HCT116 (cell line): ENCODE results near the gene SWAP70. TPM values are rescaled to one million over a fixed set of nuclear protein-coding genes. Genes with fewer than 3 reads are reported as not detected.

Experiments
- ATAC-seq: fragments of 200-7000 bp; cut with Tn5 transposase; 2 replicates; pipeline ENCODE4 v1.9.1; 2020; ENCODE audit warnings: mild to moderate bottlenecking, moderate library complexity
- BruUV-seq: library from RNA; stranded (reverse); fragments of 400-500 nt; replicated peaks from 2 replicates; lab custom pipeline; 2021; lab: Mats Ljungman, UMichigan
- CTCF ChIA-PET: fragments of 300-600 bp; sonication (Branson Sonifier 250); formaldehyde crosslinking; loops from one replicate; lab custom pipeline; 2021; ENCODE audit warnings: antibody characterized with exemption; lab: Charles Lee
- POLR2A ChIA-PET: fragments of 300-600, 350-600 bp; sonication (Branson Sonifier 250); formaldehyde crosslinking; loops from one replicate; lab custom pipeline; 2021; ENCODE audit warnings: antibody characterized with exemption; lab: Charles Lee
- RAD21 ChIA-PET, 2 experiments: fragments of 300-600 bp; sonication (Branson Sonifier 250); formaldehyde crosslinking; loops; one replicate each; lab custom pipeline; 2023; ENCODE audit warnings: low total read pairs in 2 of 2; ENCODE audit not compliant: uncharacterized antibody in 2 of 2, unreplicated experiment in 2 of 2, low non-redundant PET in 1 of 2; lab: Charles Lee
- DNase-seq: peaks from one replicate; pipeline ENCODE4 v3.0.0-alpha.2; 2010; ENCODE audit warnings: low read depth, low spot score
- H2AFZ ChIP-seq: fragments of 200-600 bp; shearing (Covaris generic), sonication (generic); 2 replicates; pipeline ENCODE4 v1.6.1; 2017; ENCODE audit warnings: low read depth, mixed run types, mixed read lengths, antibody characterized with exemption, low read length; ENCODE audit not compliant: poor library complexity, severe bottlenecking
- H3K27ac ChIP-seq: 2 replicates; pipeline ENCODE4 v1.5.1; 2012; ENCODE audit warnings: low read depth, low read length
- H3K27me3 ChIP-seq: fragments of 200-600 bp; sonication (generic); 2 replicates; pipeline ENCODE4 v1.6.1; 2016; ENCODE audit warnings: mixed run types, low read length, mixed read lengths; ENCODE audit not compliant: insufficient read depth
- H3K36me3 ChIP-seq, 2 experiments: fragments of 200-500 bp in 1 of 2; fragments of 200-600 bp in 1 of 2; sonication (Bioruptor generic) in 1 of 2; sonication (generic) in 1 of 2; 2 replicates each; pipeline versions ENCODE4 v1.5.1 to v1.6.1; 2014 to 2016; ENCODE audit warnings: low read length in 2 of 2, inconsistent platforms in 1 of 2, mixed read lengths in 1 of 2, mixed run types in 1 of 2; ENCODE audit not compliant: insufficient read depth in 2 of 2, control insufficient read depth in 1 of 2
- H3K4me1 ChIP-seq, 2 experiments: fragments of 200-600 bp in 1 of 2; sonication (generic) in 1 of 2; 2 replicates each; pipeline versions ENCODE4 v1.5.1 to v1.6.1; 2012 to 2017; ENCODE audit warnings: low read length in 2 of 2, inconsistent platforms in 1 of 2, mild to moderate bottlenecking in 1 of 2, mixed read lengths in 1 of 2, mixed run types in 1 of 2, moderate library complexity in 1 of 2; ENCODE audit not compliant: insufficient read depth in 2 of 2, control insufficient read depth in 1 of 2
- H3K4me2 ChIP-seq: fragments of 200-600 bp; sonication (generic); 2 replicates; pipeline ENCODE4 v1.6.1; 2017; ENCODE audit warnings: mixed run types, low read length, mixed read lengths
- H3K4me3 ChIP-seq, 2 experiments: fragments of 200-600 bp in 1 of 2; sonication (generic) in 1 of 2; replicated peaks in 1 of 2; 2 replicates each; pipeline ENCODE4 v1.5.1; 2011 to 2016; ENCODE audit warnings: low read length in 2 of 2, control low read depth in 1 of 2, low read depth in 1 of 2, mild to moderate bottlenecking in 1 of 2, mixed read lengths in 1 of 2, mixed run types in 1 of 2
- H3K79me2 ChIP-seq: fragments of 200-600 bp; sonication (generic); 2 replicates; pipeline ENCODE4 v1.6.1; 2017; ENCODE audit warnings: mild to moderate bottlenecking, mixed run types, low read length, moderate library complexity, mixed read lengths; ENCODE audit not compliant: insufficient read depth
- H3K9ac ChIP-seq: fragments of 200-600 bp; sonication (generic); 2 replicates; pipeline ENCODE4 v1.6.1; 2016; ENCODE audit warnings: low read length, mixed read lengths
- H3K9me2 ChIP-seq: fragments of 200-600 bp; sonication (generic), shearing (Covaris generic); 2 replicates; pipeline ENCODE4 v1.6.1; 2017; ENCODE audit warnings: mixed run types, mild to moderate bottlenecking, moderate library complexity; ENCODE audit not compliant: insufficient read depth
- H3K9me3 ChIP-seq, 2 experiments: fragments of 200-500 bp in 1 of 2; fragments of 200-600 bp in 1 of 2; sonication (Bioruptor generic) in 1 of 2; sonication (generic) in 1 of 2; 2 replicates each; pipeline ENCODE4 v1.6.1; 2014 to 2017; ENCODE audit warnings: low read length in 2 of 2, mixed read lengths in 2 of 2, inconsistent platforms in 1 of 2, low read depth in 1 of 2, mild to moderate bottlenecking in 1 of 2, mixed run types in 1 of 2, moderate library complexity in 1 of 2; ENCODE audit not compliant: control insufficient read depth in 1 of 2, insufficient read depth in 1 of 2
- H4K20me1 ChIP-seq: fragments of 200-600 bp; sonication (generic), shearing (Covaris generic); 2 replicates; pipeline ENCODE4 v1.6.1; 2017; ENCODE audit warnings: mixed run types, mild to moderate bottlenecking, moderate library complexity; ENCODE audit not compliant: insufficient read depth
- CBX3 ChIP-seq: IDR thresholded peaks from 2 replicates; pipeline ENCODE4 v1.6.1; 2012; ENCODE audit warnings: low read depth
- CEBPB ChIP-seq: IDR thresholded peaks from 2 replicates; pipeline ENCODE4 v1.6.1; 2012; ENCODE audit warnings: low read depth
- EGR1 ChIP-seq: IDR thresholded peaks from 2 replicates; pipeline ENCODE4 v1.6.1; 2012; ENCODE audit warnings: low read depth
- EZH2 ChIP-seq: fragments of 200-600 bp; sonication (generic); IDR thresholded peaks from 2 replicates; pipeline ENCODE4 v1.6.1; 2017; ENCODE audit warnings: antibody characterized with exemption, mixed run types
- EZH2phosphoT487 ChIP-seq: fragments of 200-600 bp; IDR thresholded peaks from 2 replicates; pipeline ENCODE4 v1.6.1; 2018; ENCODE audit warnings: antibody characterized with exemption, borderline replicate concordance
- FOSL1 ChIP-seq: IDR thresholded peaks from 2 replicates; pipeline ENCODE4 v1.6.1; 2012; ENCODE audit warnings: low read depth
- POLR2A ChIP-seq: IDR thresholded peaks from 2 replicates; pipeline ENCODE4 v1.7.0; 2011; ENCODE audit warnings: borderline replicate concordance; ENCODE audit not compliant: insufficient read depth, insufficient read length; ENCODE audit errors: extremely low read depth
- POLR2AphosphoS5 ChIP-seq: IDR thresholded peaks from 2 replicates; pipeline ENCODE4 v1.6.1; 2011; ENCODE audit warnings: mild to moderate bottlenecking, low read depth, low read length, moderate library complexity
- RAD21 ChIP-seq: IDR thresholded peaks from 2 replicates; pipeline ENCODE4 v1.6.1; 2012; ENCODE audit warnings: low read depth, mild to moderate bottlenecking
- SIN3A ChIP-seq: IDR thresholded peaks from 2 replicates; pipeline ENCODE4 v1.6.1; 2012; ENCODE audit warnings: low read depth
- SP1 ChIP-seq: IDR thresholded peaks from 2 replicates; pipeline ENCODE4 v1.6.1; 2012; ENCODE audit warnings: low read depth
- SRF ChIP-seq: IDR thresholded peaks from 2 replicates; pipeline ENCODE4 v1.6.1; 2012; ENCODE audit warnings: low read depth
- TCF7L2 ChIP-seq: IDR thresholded peaks from 2 replicates; pipeline ENCODE4 v1.7.0; 2011; ENCODE audit warnings: borderline replicate concordance, inconsistent platforms; ENCODE audit not compliant: insufficient read depth, insufficient read length; ENCODE audit errors: extremely low read depth
- YY1 ChIP-seq: IDR thresholded peaks from 2 replicates; pipeline ENCODE4 v1.6.1; 2011; ENCODE audit warnings: low read length, low read depth, moderate library complexity, mild to moderate bottlenecking; ENCODE audit not compliant: insufficient replicate concordance; ENCODE audit errors: extremely low read depth
- ZFX ChIP-seq: fragments of 450-650 bp; IDR thresholded peaks from 2 replicates; pipeline ENCODE4 v1.6.1; 2017
- ZNF274 ChIP-seq: fragments of 200-500 bp; sonication (Bioruptor generic); IDR thresholded peaks from 2 replicates; pipeline ENCODE4 v1.6.1; 2014; ENCODE audit warnings: mild to moderate bottlenecking, low read depth, low read length, inconsistent platforms
- intact Hi-C: fragments of 100-400 bp; cut with micrococcal nuclease; formaldehyde crosslinking; loops from 2 replicates; pipeline ENCODE4 v1.10.0; 2022
- total RNA-seq: library from RNA; stranded (reverse); gene quantifications from one replicate; pipeline ENCODE4 v1.2.1, GENCODE V29; 2021; ENCODE audit not compliant: unreplicated experiment
- TF ChIP-seq, protein P1 (sequence below): IDR thresholded peaks from 2 replicates; pipeline ENCODE4 v1.6.1; 2012; ENCODE audit warnings: low read depth
- TF ChIP-seq, protein P2 (sequence below): IDR thresholded peaks from 2 replicates; pipeline ENCODE4 v1.6.1; 2011; ENCODE audit warnings: mild to moderate bottlenecking, low read length, moderate library complexity; ENCODE audit not compliant: insufficient replicate concordance; ENCODE audit errors: extremely low read depth
- TF ChIP-seq, protein P3 (sequence below): IDR thresholded peaks from 2 replicates; pipeline ENCODE4 v1.6.1; 2012
- TF ChIP-seq, protein P4 (sequence below), 3 experiments: fragments of 200-600 bp in 1 of 3; sonication (generic) in 1 of 3; IDR thresholded peaks in 2 of 3; conservative IDR thresholded peaks in 1 of 3; 2 replicates each; pipeline ENCODE4 v1.5.1; 2012 to 2017; ENCODE audit warnings: low read depth in 2 of 3, low read length in 2 of 3, antibody characterized with exemption in 1 of 3, borderline replicate concordance in 1 of 3, control low read depth in 1 of 3, mild to moderate bottlenecking in 1 of 3, mixed read lengths in 1 of 3, mixed run types in 1 of 3, moderate library complexity in 1 of 3; ENCODE audit not compliant: insufficient read depth in 1 of 3

SWAP70 gene
- total RNA-seq, 1 experiment from 2014 or later, result 20.6 TPM

DNA sequence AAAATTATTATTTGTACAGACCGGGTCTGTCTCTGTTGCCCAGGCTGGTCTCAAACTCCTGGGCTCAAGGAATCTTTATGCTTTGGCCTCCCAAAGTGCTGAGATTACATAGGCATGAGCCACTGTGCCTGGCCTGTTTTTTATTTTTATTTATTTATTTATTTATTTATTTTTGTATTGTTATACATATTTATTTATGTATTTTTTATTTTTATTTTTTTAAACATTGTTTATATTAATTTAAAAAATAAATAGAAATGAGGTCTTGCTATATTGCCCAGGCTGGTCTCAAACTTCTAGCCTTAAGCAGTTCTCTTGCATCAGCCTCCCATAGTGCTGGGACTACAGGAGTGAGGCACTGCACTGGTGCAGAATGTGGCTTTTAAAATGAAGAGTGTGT lies 47.0 kb downstream of the SWAP70 start:
- no peak overlapping the region for H3K4me3 ChIP-seq
- H3K9ac ChIP-seq, result no peak overlapping the region
- BruUV-seq, result no TSS peak
- H3K4me1 ChIP-seq, result no peaks in the 10 kb centered on the region
- ChIA-PET POLR2A (no interaction called here), CTCF (no interaction called here), RAD21 (no interaction called here)
- ATAC-seq, result no peak
- no peaks in the 10 kb centered on the region for H4K20me1 ChIP-seq
- DNase-seq, result no peak
- H3K4me2 ChIP-seq, result no peak overlapping the region
- no peak overlapping the region for H3K27ac ChIP-seq
- H3K36me3 ChIP-seq, result no peaks in the 10 kb centered on the region
- no peaks in the 10 kb centered on the region for H3K27me3 ChIP-seq
- H3K9me2 ChIP-seq, result no peaks in the 10 kb centered on the region
- H3K79me2 ChIP-seq, result peaks cover 3% of the 10 kb centered on the region; the same call in 1 of the 2 replicates
- no peaks in the 10 kb centered on the region for H3K9me3 ChIP-seq
- TF ChIP-seq FOSL1, result no peak
- no peak for TF ChIP-seq EZH2
- no peak for TF ChIP-seq SIN3A
- no peak for TF ChIP-seq SP1
- TF ChIP-seq ZNF274, result no peak
- no peak for TF ChIP-seq SRF
- TF ChIP-seq CEBPB, result no peak
- no peak for TF ChIP-seq POLR2A
- no peak for TF ChIP-seq CBX3
- no peak for TF ChIP-seq ZFX
- no peak for TF ChIP-seq RAD21
- TF ChIP-seq, protein P1, sequence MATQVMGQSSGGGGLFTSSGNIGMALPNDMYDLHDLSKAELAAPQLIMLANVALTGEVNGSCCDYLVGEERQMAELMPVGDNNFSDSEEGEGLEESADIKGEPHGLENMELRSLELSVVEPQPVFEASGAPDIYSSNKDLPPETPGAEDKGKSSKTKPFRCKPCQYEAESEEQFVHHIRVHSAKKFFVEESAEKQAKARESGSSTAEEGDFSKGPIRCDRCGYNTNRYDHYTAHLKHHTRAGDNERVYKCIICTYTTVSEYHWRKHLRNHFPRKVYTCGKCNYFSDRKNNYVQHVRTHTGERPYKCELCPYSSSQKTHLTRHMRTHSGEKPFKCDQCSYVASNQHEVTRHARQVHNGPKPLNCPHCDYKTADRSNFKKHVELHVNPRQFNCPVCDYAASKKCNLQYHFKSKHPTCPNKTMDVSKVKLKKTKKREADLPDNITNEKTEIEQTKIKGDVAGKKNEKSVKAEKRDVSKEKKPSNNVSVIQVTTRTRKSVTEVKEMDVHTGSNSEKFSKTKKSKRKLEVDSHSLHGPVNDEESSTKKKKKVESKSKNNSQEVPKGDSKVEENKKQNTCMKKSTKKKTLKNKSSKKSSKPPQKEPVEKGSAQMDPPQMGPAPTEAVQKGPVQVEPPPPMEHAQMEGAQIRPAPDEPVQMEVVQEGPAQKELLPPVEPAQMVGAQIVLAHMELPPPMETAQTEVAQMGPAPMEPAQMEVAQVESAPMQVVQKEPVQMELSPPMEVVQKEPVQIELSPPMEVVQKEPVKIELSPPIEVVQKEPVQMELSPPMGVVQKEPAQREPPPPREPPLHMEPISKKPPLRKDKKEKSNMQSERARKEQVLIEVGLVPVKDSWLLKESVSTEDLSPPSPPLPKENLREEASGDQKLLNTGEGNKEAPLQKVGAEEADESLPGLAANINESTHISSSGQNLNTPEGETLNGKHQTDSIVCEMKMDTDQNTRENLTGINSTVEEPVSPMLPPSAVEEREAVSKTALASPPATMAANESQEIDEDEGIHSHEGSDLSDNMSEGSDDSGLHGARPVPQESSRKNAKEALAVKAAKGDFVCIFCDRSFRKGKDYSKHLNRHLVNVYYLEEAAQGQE, result no peak
- TF ChIP-seq POLR2AphosphoS5, result no peak
- TF ChIP-seq TCF7L2, result no peak
- TF ChIP-seq YY1, result no peak
- TF ChIP-seq, protein P2, sequence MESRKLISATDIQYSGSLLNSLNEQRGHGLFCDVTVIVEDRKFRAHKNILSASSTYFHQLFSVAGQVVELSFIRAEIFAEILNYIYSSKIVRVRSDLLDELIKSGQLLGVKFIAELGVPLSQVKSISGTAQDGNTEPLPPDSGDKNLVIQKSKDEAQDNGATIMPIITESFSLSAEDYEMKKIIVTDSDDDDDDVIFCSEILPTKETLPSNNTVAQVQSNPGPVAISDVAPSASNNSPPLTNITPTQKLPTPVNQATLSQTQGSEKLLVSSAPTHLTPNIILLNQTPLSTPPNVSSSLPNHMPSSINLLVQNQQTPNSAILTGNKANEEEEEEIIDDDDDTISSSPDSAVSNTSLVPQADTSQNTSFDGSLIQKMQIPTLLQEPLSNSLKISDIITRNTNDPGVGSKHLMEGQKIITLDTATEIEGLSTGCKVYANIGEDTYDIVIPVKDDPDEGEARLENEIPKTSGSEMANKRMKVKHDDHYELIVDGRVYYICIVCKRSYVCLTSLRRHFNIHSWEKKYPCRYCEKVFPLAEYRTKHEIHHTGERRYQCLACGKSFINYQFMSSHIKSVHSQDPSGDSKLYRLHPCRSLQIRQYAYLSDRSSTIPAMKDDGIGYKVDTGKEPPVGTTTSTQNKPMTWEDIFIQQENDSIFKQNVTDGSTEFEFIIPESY, result no peak
- no peak for TF ChIP-seq EGR1
- TF ChIP-seq, protein P3, sequence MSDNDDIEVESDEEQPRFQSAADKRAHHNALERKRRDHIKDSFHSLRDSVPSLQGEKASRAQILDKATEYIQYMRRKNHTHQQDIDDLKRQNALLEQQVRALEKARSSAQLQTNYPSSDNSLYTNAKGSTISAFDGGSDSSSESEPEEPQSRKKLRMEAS, result no peak
- TF ChIP-seq EZH2phosphoT487, result no peak
- TF ChIP-seq, protein P4, sequence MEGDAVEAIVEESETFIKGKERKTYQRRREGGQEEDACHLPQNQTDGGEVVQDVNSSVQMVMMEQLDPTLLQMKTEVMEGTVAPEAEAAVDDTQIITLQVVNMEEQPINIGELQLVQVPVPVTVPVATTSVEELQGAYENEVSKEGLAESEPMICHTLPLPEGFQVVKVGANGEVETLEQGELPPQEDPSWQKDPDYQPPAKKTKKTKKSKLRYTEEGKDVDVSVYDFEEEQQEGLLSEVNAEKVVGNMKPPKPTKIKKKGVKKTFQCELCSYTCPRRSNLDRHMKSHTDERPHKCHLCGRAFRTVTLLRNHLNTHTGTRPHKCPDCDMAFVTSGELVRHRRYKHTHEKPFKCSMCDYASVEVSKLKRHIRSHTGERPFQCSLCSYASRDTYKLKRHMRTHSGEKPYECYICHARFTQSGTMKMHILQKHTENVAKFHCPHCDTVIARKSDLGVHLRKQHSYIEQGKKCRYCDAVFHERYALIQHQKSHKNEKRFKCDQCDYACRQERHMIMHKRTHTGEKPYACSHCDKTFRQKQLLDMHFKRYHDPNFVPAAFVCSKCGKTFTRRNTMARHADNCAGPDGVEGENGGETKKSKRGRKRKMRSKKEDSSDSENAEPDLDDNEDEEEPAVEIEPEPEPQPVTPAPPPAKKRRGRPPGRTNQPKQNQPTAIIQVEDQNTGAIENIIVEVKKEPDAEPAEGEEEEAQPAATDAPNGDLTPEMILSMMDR (IDR thresholded peaks at IDR 0.05 in 2 of 3, conservative IDR thresholded peaks at IDR 0.05 in 1 of 3; ENCODE audit: borderline replicate concordance in 1 of 3, insufficient read depth in 1 of 3, low read depth in 2 of 3, low read length in 2 of 3), result no peak
- H2AFZ ChIP-seq, result no peak overlapping the region
- intact Hi-C loops, result no loop called here
